ENCODE measurements around the gene EMID1.

EMID1 gene

DNA sequence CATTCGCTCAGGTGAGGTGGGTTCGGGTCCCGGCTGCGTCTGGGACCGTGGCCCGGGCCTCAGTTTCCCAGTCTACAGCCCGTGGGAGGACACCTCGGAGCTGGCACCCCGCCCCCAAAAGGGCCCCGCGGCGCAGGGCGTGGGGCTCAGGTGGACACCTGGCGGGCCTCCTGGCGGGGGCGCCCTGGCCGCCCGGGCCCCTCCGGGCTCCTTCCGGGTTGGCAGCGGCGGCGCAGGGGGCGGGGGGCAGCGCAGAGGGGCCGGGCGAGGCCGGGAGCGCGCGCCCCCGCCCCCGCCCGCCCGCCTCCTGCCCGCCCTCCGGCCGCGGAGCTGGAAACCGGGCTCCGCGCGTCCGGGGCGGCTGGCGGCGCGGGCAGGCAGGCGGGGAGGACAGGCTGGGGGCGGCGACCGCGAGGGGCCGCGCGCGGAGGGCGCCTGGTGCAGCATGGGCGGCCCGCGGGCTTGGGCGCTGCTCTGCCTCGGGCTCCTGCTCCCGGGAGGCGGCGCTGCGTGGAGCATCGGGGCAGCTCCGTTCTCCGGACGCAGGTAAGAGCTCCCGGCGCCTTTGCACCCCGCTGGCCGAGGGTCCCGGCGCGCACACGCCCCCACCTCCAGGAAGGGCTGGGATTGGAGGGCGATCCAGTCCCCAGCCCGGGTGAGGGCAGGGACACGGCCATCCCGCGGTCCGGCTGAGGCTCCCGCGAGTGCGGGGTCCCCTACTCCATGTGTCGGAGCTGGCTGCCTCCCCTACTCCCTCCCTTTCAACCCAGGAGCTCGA lies at the start of gene EMID1:
TSS of gene EMID1 (plus strand) at position 303 of the 778 bp plus-strand sequence. CDS start at position 446, 143 bp downstream.
- DNase-seq = peak; percentile 7

GRCh38 chr22:29155966-29156365 lies 49.7 kb upstream of the EMID1 start:
- DNase-seq = no peak

DNA sequence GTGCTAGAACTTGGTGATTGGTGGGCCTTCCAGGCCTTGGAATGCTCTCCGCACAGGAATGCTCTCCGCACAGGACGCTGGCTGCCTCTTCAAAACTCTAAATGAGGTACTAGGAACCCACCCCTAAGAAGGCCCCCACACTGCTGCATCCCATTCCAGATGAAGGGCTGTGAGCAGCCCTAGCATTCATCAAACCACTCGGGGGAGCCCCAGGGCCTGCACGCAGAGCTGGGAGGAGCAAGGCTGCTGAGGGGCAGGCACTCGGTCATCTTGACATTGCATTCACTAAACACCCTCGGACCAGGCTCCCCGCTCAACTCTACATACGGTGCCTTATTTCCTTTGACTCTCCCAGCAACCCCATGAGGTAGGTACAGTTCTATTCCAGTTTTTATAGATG lies 49.2 kb upstream of the EMID1 start:
- DNase-seq = no peak

DNA sequence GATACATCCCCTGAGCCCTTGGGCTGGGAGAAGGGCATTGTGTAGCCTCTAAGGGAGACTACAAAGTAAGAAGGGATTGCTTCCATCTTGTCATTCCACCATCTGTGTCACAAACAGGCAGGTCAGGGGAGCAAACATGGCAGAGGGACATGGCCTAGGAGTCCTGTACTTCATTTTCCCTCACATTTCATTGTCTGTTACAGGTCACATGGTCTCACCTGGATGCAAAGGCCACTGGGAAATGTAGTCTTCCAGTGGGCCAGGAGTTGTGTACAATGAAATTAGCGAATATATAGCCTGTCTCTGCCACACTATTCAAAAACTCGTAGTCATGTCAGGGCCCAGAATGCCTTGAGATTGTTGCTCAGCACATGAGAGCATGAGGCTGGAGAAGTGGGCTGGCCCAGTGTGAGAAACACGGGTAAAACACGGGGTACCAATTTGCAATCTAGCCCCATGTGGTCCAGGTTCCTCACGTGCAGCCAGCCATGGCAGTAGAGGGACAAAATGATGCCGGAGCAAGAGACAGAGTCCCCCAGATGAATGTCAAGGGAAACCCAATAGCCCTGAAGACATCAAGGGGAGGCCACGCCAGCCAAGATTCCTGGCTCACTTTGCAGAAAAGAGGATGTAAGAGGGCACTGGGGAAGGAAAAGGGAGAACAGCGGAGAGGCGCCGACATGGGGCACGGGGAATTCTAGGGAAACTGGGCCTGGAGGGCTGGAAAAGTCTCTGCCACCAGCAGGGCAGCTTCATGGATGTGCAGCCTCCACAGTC lies 47.7 kb upstream of the EMID1 start:
- no peak for DNase-seq

DNA sequence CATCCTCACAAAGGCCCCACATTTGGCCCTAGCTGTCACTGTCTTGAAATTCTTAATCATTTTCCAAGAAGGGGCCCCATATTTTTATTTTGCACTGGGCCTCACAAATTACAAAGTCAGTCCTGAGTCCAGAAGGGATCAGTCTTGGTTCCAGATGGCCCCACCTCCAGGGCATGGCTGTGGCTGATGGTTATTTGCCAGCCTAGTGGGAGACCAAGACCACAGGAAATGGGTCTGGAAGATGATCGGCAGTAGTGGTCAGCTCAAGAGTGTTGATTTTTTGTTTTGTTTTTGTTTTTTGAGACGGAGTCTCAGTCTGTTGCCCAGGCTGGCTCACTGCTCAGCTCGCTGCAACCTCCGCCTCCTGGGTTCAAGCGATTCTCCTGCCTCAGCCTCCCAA lies 47.1 kb upstream of the EMID1 start:
- DNase-seq = no peak

- no peak for DNase-seq
Observed at GRCh38 chr22:29163808-29164207, 41.9 kb upstream of the EMID1 start.

DNA sequence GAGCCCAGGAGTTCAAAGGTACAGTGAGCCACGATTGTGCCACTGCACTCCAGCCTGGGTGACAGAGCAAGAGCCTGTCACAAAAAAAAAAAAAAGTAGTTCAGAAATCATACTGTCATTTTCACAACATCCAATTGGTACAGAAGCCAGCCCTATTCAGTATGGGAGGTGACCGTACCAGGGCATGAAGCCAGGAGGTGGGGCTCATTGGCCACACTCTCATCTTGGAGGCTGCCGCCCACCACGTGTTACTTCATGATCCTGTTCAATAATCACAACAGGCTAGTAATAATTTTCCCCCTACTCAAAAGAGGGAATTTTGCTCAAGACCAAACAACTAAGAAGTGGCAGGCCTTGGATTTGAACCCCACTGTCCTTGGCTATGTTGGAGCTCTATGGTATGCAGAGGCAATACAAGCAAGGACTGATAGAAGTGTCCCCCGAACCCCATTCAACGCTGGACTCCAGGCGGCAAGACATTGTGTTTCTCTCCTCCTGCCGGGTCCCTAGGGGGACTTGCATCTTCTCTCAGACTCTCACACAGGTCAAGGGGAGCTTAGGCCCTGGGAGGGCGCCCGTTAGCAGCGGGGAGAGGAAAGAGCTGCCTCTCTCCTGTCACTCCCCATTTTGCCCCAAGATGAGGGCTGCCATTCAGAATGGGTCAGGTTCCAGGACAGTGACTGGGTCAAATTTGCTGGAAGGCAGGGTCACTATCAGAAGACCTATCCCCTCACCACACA lies 40.2 kb upstream of the EMID1 start:
- DNase-seq = no peak

- no peak for DNase-seq
Observed at GRCh38 chr22:29166180-29166579, 39.5 kb upstream of the EMID1 start.

- no peak for DNase-seq
Observed at GRCh38 chr22:29167032-29167911, 38.4 kb upstream of the EMID1 start.

- no peak for DNase-seq
Observed at GRCh38 chr22:29171721-29172120, 34.0 kb upstream of the EMID1 start.

GRCh38 chr22:29172216-29172615 lies 33.5 kb upstream of the EMID1 start:
- DNase-seq = no peak

GRCh38 chr22:29175312-29175835 lies 30.3 kb upstream of the EMID1 start:
- DNase-seq = no peak

DNA sequence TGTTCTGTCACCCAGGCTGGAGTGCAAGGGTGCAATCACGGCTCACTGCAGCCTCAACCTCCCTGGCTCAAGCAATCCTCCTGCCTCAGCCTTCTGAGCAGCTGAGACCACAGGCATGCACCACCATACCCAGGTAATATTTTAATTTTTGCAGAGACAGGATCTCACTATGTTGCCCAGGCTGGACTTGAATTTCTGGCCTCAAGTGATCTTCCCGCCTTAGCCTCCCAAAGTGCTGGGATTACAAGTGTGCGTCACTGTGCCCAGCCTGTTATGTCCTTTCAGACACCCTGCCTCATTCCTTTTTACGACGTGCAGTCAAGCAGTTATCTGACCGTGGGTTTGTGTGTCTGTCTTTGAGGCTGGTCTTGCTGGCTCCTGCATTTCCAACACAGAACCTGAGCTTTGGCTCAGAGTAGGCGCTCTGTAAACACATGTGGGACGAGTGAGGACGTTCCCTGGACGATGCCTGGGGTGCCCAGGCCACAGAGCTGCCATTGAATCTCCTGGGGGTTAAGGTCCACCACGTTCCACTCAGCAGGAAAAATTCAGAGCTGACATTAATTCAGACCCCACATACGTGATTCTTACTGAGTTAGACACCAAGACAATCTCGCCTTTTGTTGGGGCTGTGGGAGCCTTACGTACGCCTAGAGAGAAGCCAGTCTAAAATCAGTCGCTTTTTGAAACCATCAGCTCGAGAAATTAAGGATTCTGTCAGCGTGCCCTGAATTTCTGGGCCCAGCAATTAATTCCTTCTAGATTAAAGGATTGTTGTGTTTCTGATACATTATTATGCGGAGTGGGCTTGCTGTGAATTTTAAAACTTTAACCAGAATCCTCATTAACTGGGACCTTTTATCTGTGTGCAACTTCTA lies 21.5 kb upstream of the EMID1 start:
- DNase-seq = no peak

DNA sequence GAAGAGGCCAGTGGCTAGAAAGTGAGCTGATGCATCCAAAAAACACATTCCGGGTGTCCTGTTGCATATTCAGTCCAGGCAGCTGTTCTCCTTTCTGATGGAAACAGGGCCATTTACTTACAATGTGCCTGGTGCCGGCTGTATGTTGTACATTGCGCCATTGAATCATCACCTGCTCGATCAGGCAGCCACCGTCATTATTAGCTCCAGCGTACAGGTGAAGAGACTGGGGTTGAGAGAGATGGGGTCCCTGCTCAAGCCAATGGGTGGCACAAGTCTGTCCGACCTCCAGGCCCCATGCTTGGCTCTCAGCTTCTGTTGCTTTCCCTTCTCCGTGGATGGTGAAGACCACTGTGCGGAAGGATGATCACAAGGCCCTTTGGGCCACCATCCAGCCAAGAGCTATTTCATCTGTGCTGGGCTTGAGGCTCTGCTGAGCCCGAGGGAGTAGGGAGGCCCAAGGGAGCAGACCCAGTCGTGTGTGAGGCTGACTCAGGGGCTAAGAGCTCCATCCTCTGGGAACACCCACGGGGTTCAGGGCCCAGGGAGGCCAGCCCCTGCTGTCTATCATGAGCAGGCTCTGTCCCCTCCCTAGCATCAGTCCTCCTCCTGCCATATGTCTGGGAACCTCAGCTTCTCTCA lies 20.7 kb upstream of the EMID1 start:
- DNase-seq = no peak

DNA sequence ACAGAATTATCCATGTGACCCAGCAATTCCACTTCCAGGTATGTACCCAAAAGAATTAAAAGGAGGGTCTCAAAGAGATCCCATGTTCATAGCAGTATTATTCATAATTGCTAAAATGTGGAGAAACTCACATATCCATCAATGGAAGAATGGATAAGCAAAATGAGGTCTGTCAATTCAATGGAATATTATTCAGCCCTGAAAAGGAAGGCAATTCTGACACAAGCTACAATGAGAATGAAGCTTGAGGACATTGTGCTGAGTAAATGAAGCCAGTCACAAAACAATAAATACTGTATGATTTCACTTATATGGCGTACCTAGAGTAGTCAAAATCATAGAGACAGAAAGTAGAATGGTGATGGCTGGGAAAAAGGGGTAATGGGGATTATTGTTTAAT lies 19.4 kb upstream of the EMID1 start:
- DNase-seq = no peak

- DNase-seq = no peak
Observed at GRCh38 chr22:29187831-29188230, 17.9 kb upstream of the EMID1 start.

GRCh38 chr22:29190051-29190450 lies 15.6 kb upstream of the EMID1 start:
- no peak for DNase-seq

GRCh38 chr22:29190918-29191317 lies 14.8 kb upstream of the EMID1 start:
- no peak for DNase-seq

DNA sequence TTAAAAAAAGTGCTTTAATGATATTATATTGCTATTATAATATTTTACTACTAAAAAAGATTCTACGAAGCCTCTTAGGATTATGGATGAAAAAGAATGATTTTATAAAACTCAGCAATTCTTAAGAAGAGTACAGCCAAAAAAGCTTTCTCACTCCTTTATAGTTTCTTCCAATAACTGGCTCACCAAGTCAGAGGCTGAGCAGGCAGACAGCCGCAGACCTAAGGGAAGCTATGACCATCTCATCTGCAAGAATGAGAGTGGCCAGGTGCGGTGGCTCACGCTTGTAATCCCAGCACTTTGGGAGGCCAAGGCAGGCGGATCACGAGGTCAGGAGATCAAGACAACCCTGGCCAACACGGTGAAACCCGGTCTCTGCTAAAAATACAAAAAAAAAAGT lies 12.7 kb upstream of the EMID1 start:
- DNase-seq = no peak

DNA sequence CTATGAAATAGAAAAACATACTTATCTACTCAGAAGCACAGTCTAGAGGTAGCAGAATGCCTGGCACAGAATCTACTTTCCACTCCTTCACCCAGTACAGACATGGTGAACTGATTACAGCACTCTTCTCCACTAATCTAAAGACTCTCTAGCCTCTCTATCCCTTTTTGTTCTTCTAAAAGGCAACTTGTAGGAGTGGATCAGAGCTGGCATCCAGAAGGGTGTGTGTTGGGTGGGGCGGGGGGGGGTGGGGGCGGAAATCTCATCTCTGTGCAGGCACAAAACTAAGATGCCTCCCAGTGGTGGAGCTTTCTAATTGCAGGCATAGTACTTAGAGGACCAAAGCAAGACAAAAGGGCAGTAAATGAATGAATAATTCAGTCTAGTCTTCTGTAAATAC lies 11.5 kb upstream of the EMID1 start:
- no peak for DNase-seq

Data from NCI-H2029 (cell line).